ENCODE data around the gene MLC1. TPM values are rescaled to one million over a fixed set of nuclear protein-coding genes. Genes with fewer than 3 reads are reported as not detected.

MLC1 gene
- total RNA-seq, 4 donors from 2014 or later = 0.42 TPM; not detected in 3

DNA sequence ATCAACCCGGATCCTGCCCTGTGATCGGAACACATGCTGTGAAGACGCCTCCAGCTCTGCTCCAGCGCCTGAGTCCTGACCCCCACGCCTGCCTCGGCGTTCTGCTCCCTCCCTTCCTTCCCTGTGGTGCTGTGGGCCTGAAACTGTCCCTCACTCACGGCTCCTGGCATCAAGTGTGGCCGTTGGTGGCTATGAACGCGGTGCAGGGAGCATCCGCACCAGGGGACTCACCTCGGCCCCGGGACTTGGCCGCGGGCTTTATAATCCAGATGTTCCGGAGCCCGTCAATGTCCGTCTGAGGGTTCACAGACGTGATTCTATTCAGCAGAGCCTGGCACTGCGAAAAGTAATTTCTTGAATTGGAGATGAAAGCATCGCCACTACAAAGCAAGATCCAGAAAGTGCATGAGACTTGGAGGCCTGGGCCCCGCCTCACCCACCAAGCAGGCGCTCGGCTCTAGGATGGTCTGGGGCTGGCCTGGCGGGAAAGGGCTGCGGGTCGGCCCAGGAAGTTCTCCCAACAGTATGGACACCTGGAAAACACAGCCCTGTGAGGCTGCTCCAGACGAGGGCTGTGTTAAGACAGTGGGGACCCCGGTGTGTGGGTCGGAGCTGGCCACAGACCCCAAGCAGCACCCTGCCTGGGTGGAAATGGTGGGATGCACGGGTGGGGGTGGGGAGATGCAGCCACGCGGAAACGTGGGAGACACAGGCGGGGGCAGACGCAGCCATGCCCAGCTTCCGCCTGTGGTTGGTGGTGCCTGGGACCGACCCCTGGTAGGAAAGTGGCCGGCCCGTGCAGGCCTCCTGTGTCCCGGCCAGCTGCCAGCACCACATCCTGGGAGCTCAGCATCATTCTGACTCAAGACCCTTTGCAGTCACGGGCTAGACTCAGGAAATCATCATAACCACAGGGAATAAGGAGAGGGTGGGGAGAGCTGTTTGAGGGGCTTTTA is 50.8 kb downstream of the MLC1 start:
- TF ChIP-seq CTCF (IDR thresholded peaks at IDR 0.05 in 4 of 5, conservative IDR thresholded peaks at IDR 0.05 in 1 of 5) (no peak), POLR2A (IDR thresholded peaks at IDR 0.05) (no peak)

GRCh38 chr22:50032941-50033601 is 52.2 kb downstream of the MLC1 start:
- Histone ChIP-seq H3K9me3 (no peaks in the 10 kb centered on the region), H3K27ac (no peak overlapping the region), H3K4me1 (no peaks in the 10 kb centered on the region), H3K27me3 (peaks cover 5 to 22% (median 17%) of the 10 kb centered on the region in 3 donors), H3K36me3 (no peaks in the 10 kb centered on the region), H3K4me3 (no peak overlapping the region)
- DNase-seq = no peak
- intact Hi-C loops (cut with DNase I; ENCODE audit: low total_unique reads) = loop anchor here (5.0 kb wide), 1 partner anchor 41 kb away; no protein-coding TSS in a partner anchor
- no peak for TF ChIP-seq POLR2A (IDR thresholded peaks at IDR 0.05)
- no peak for TF ChIP-seq CTCF (IDR thresholded peaks at IDR 0.05 in 4 of 5, conservative IDR thresholded peaks at IDR 0.05 in 1 of 5)
- no peak for ATAC-seq
- in situ Hi-C loops (cut with MboI; ENCODE audit: low sequenced_read_pairs in 4 of 4) = loop anchor here in 3 of 4 donors (25.0 kb wide), 1 partner anchor 271 kb away; no protein-coding TSS in a partner anchor

More for the DNA sequence above, 50.8 kb downstream of the MLC1 start:
- DNase-seq = no peak
- in situ Hi-C loops (cut with MboI; ENCODE audit: low sequenced_read_pairs in 4 of 4) = loop anchor here in 3 of 4 donors (5.0 to 25.0 kb wide), 2 partner anchors 102 to 272 kb away; no protein-coding TSS in a partner anchor
- no peak overlapping the region for H3K4me3 ChIP-seq
- ATAC-seq = no peak
- intact Hi-C loops (cut with DNase I; ENCODE audit: low total_unique reads) = loop anchor here (5.0 kb wide), 1 partner anchor 42 kb away; no protein-coding TSS in a partner anchor
- H3K9me3 ChIP-seq = no peaks in the 10 kb centered on the region
- no peak overlapping the region for H3K27ac ChIP-seq
- peaks cover 5 to 22% (median 14%) of the 10 kb centered on the region in 3 donors for H3K27me3 ChIP-seq
- H3K4me1 ChIP-seq = no peaks in the 10 kb centered on the region
- H3K36me3 ChIP-seq = no peaks in the 10 kb centered on the region

- peaks cover 5 to 24% (median 22%) of the 10 kb centered on the region in 3 donors for H3K27me3 ChIP-seq
- TF ChIP-seq POLR2A (IDR thresholded peaks at IDR 0.05) (no peak), CTCF (IDR thresholded peaks at IDR 0.05 in 4 of 5, conservative IDR thresholded peaks at IDR 0.05 in 1 of 5) (no peak)
- H3K9me3 ChIP-seq = no peaks in the 10 kb centered on the region
- ATAC-seq (no peak), DNase-seq (no peak)
- H3K27ac ChIP-seq = no peak overlapping the region
- intact Hi-C loops (cut with DNase I; ENCODE audit: low total_unique reads) = loop anchor here (5.0 kb wide), 1 partner anchor 40 kb away; no protein-coding TSS in a partner anchor
- H3K4me3 ChIP-seq = no peak overlapping the region
- no peaks in the 10 kb centered on the region for H3K36me3 ChIP-seq
- in situ Hi-C loops (cut with MboI; ENCODE audit: low sequenced_read_pairs in 4 of 4) = loop anchor here in 3 of 4 donors (25.0 kb wide), 1 partner anchor 270 kb away; no protein-coding TSS in a partner anchor
- no peaks in the 10 kb centered on the region for H3K4me1 ChIP-seq
These were observed 52.9 kb downstream of the MLC1 start for GRCh38 chr22:50032109-50032871.
